ENCODE measurements around the gene SPSB2. TPM values are rescaled to one million over a fixed set of nuclear protein-coding genes. Genes with fewer than 3 reads are reported as not detected.
"Not testable (repeated sequence)": the region's sequence is repeated elsewhere in the genome, so short reads cannot be mapped to it uniquely, and the experiment has no call there.

Gene SPSB2
- total RNA-seq, 1 donor from 2014 or later: 3.2 TPM

GRCh38 chr12:6914246-6914946 lies 41.3 kb upstream of the SPSB2 start, which contains the start of gene ENO2:
ENO2 (plus strand) TSS chr12:6914580; CDS start chr12:6915833, 1,253 bp downstream.
- intact Hi-C loops (cut with micrococcal nuclease): no loop called here
- peak within 1 kb of the TSS; percentile 90 for H3K4me3 ChIP-seq
- TF ChIP-seq CTCF (IDR thresholded peaks at IDR 0.05; ENCODE audit: borderline replicate concordance): no peak
- no peaks in the 10 kb centered on the region for H3K36me3 ChIP-seq
- peak; percentile 79 for DNase-seq
- H3K4me1 ChIP-seq: peaks cover 24% of the 10 kb centered on the region
- H3K27ac ChIP-seq (replicated peaks): peak within 1 kb of the TSS; percentile 80
- H3K27me3 ChIP-seq (ENCODE audit: low read depth): no peaks in the 10 kb centered on the region
- no peaks in the 10 kb centered on the region for H3K9me3 ChIP-seq (replicated peaks)

- H3K27me3 ChIP-seq (ENCODE audit: low read depth): no peaks in the 10 kb centered on the region
- H3K4me1 ChIP-seq: peaks cover 24% of the 10 kb centered on the region
- no peaks in the 10 kb centered on the region for H3K9me3 ChIP-seq (replicated peaks)
- no peaks in the 10 kb centered on the region for H3K36me3 ChIP-seq
- no peak for DNase-seq
- no peak overlapping the region for H3K27ac ChIP-seq (replicated peaks)
- TF ChIP-seq CTCF (IDR thresholded peaks at IDR 0.05; ENCODE audit: borderline replicate concordance): no peak
- intact Hi-C loops (cut with micrococcal nuclease): no loop called here
- H3K4me3 ChIP-seq: no peak overlapping the region
Observed at GRCh38 chr12:6912164-6912935, 39.2 kb upstream of the SPSB2 start.

GRCh38 chr12:6909421-6910145 lies 36.5 kb upstream of the SPSB2 start:
- Histone ChIP-seq H3K27me3 (ENCODE audit: low read depth) (no peaks in the 10 kb centered on the region), H3K4me3 (no peak overlapping the region), H3K9me3 (replicated peaks) (no peaks in the 10 kb centered on the region), H3K4me1 (peaks cover 18% of the 10 kb centered on the region), H3K27ac (replicated peaks) (no peak overlapping the region), H3K36me3 (no peaks in the 10 kb centered on the region)
- no peak for DNase-seq
- TF ChIP-seq CTCF (IDR thresholded peaks at IDR 0.05; ENCODE audit: borderline replicate concordance): no peak
- intact Hi-C loops (cut with micrococcal nuclease): no loop called here

- H3K36me3 ChIP-seq; H3K27me3 ChIP-seq (ENCODE audit: low read depth); intact Hi-C loops (cut with micrococcal nuclease); H3K9me3 ChIP-seq (replicated peaks); DNase-seq; H3K4me3 ChIP-seq; H3K27ac ChIP-seq (replicated peaks): not testable (repeated sequence)
- peaks cover 14% of the 10 kb centered on the region for H3K4me1 ChIP-seq
Observed at GRCh38 chr12:6908141-6908540, 35.0 kb upstream of the SPSB2 start.

- no peak for DNase-seq
- Histone ChIP-seq H3K36me3 (no peaks in the 10 kb centered on the region), H3K27me3 (ENCODE audit: low read depth) (no peaks in the 10 kb centered on the region), H3K4me3 (peak overlapping the region; percentile 74), H3K27ac (replicated peaks) (peak overlapping the region; percentile 77), H3K9me3 (replicated peaks) (no peaks in the 10 kb centered on the region), H3K4me1 (peaks cover 14% of the 10 kb centered on the region)
- no peak for TF ChIP-seq CTCF (IDR thresholded peaks at IDR 0.05; ENCODE audit: borderline replicate concordance)
- intact Hi-C loops (cut with micrococcal nuclease): no loop called here
Observed at GRCh38 chr12:6905414-6906040, 32.4 kb upstream of the SPSB2 start.
